Muscle of arm (tissue), 12 donors: ENCODE measurements around the gene SAMD1. TPM values are rescaled to one million over a fixed set of nuclear protein-coding genes. Genes with fewer than 3 reads are reported as not detected.

Source experiments
- DNase-seq: peaks from one replicate; pipeline ENCODE4 v3.0.0-alpha.2; 2013
- polyA plus RNA-seq, 12 donors: library from polyadenylated mRNA; unstranded; fragments of 120-200 nt; gene quantifications; one replicate each; pipeline ENCODE4 v1.2.1, GENCODE V29; 2013; ENCODE audit not compliant: insufficient read length in 12 of 12

SAMD1 gene
- polyA plus RNA-seq, 12 donors, result 24.7 to 61.1 (median 39.3) TPM; not detected in 1

DNA sequence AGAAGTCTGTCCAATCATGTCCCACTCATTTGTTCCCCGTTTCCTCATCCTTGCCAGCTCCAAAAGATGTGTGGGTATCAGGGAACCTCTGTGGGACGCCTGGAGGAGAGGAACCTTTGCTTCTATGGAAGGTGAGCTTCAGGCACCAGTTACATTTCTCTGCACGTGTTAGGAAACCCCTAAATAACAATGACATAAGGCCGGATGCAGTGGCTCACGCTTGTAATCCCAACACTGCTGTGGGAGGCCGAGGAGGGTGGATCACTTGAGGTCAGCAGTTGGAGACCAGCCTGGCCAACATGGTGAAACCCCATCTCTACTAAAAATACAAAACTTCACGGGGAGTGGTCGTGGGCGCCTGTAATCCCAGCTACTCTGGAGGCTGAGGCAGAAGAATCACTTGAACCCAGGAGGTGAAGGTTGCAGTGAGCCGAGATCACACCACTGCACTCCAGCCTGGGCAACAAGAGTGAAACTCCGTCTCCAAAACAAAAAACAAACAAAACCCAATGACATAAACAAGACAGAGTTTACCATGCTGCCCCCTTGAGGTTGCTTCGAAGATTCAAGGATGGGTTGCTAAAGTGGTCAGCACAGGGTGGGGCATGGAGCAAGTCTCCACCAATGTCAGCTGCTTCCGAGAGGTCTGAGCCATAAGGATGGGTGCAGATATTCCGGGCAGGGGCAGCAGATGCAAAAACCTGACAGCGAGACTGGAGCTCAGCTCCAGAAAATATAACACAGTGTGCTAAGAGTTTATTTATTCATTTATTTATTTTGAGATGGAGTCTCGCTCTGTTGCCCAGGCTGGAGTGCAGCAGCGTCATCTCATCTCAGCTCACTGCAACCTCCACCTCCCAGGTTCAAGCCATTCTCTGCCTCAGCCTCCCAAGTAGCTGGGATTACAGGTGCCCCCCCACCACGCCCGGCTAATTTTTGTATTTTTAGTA lies 47.6 kb downstream of the SAMD1 start:
- peak; percentile 74 for DNase-seq

DNA sequence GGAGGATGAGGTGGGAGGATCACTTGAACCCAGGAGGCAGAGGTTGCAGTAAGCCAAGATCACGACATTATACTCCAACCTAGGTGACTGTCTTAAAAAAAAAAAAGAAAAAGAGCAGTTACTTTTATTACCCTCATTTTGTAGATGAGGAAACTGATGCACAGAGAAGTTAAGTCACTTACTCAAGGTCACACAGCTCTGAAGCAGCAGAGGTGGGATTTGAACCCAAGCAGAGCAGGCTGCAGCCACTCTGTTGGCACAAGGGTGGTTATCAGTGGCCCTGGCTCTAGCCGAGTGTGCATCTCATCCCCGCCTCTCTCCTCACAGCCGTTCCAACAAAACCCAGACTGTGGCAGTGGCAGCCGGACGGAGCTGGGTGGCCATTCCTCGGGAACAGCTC lies 51.4 kb downstream of the SAMD1 start:
- DNase-seq, result no peak

Other genes starting within 250 kb of the SAMD1 start
- 1 to 10 TPM in 8 of 12 donors, under 1 TPM in 2, not detected in 2; 0.72 to 2.4 (median 1.6) TPM for gene NANOS3, start 213.6 kb downstream of the SAMD1 start, polyA plus RNA-seq
- 10 to 100 TPM in 1 of 12 donors, 1 to 10 TPM in 10, not detected in 1; 2.1 to 24.7 (median 3.7) TPM for gene BRME1, start 184.6 kb downstream of the SAMD1 start, polyA plus RNA-seq
- gene CC2D1A, start 184.6 kb downstream of the SAMD1 start, polyA plus RNA-seq, result 10 to 100 TPM in 9 of 12 donors, 1 to 10 TPM in 2, not detected in 1; 7.6 to 28.3 (median 12.1) TPM
- 1 to 10 TPM in 3 of 12 donors, under 1 TPM in 7, not detected in 2; 0.27 to 1.4 (median 0.67) TPM for gene PODNL1, start 152.3 kb downstream of the SAMD1 start, polyA plus RNA-seq
- 10 to 100 TPM in 11 of 12 donors, not detected in 1; 13.7 to 25.4 (median 17.0) TPM for gene DCAF15, start 138.2 kb downstream of the SAMD1 start, polyA plus RNA-seq
- gene RFX1, start 84.4 kb downstream of the SAMD1 start, polyA plus RNA-seq, result 10 to 100 TPM in 2 of 12 donors, 1 to 10 TPM in 9, not detected in 1; 3.7 to 11.1 (median 5.2) TPM
- not detected for gene RLN3, start 62.6 kb downstream of the SAMD1 start, polyA plus RNA-seq
- 1 to 10 TPM in 11 of 12 donors, not detected in 1; 2.0 to 8.2 (median 2.8) TPM for gene IL27RA, start 59.0 kb downstream of the SAMD1 start, polyA plus RNA-seq
- gene PALM3, start 28.7 kb downstream of the SAMD1 start, polyA plus RNA-seq, result 1 to 10 TPM in 2 of 12 donors, under 1 TPM in 8, not detected in 2; 0.35 to 2.5 (median 0.71) TPM
- 1 to 10 TPM in 2 of 12 donors, under 1 TPM in 9, not detected in 1; 0.29 to 6.6 (median 0.58) TPM for gene MISP3, start 18.0 kb downstream of the SAMD1 start, polyA plus RNA-seq
- gene C19orf67, start 5.0 kb downstream of the SAMD1 start, polyA plus RNA-seq, result under 1 TPM in 1 of 12 donors, not detected in 11; 0.13 TPM
- gene PRKACA, start 27.0 kb upstream of the SAMD1 start, polyA plus RNA-seq, result 100 to 1,000 TPM; 192 to 648 (median 407) TPM
- gene ASF1B, start 45.8 kb upstream of the SAMD1 start, polyA plus RNA-seq, result 10 to 100 TPM in 4 of 12 donors, 1 to 10 TPM in 7, not detected in 1; 6.6 to 22.8 (median 9.8) TPM
- 10 to 100 TPM; 13.5 to 70.1 (median 16.0) TPM for gene ADGRL1, start 115.4 kb upstream of the SAMD1 start, polyA plus RNA-seq